ENCODE results near the gene RAD51B. TPM values are rescaled to one million over a fixed set of nuclear protein-coding genes. Genes with fewer than 3 reads are reported as not detected.

Gene RAD51B
- total and polyA plus RNA-seq, 9 of the 15 experiments (the other 6 are each of a cell fraction or from before 2014, with no cell fraction given), result 8.5 to 17.3 (median 11.3) TPM

DNA sequence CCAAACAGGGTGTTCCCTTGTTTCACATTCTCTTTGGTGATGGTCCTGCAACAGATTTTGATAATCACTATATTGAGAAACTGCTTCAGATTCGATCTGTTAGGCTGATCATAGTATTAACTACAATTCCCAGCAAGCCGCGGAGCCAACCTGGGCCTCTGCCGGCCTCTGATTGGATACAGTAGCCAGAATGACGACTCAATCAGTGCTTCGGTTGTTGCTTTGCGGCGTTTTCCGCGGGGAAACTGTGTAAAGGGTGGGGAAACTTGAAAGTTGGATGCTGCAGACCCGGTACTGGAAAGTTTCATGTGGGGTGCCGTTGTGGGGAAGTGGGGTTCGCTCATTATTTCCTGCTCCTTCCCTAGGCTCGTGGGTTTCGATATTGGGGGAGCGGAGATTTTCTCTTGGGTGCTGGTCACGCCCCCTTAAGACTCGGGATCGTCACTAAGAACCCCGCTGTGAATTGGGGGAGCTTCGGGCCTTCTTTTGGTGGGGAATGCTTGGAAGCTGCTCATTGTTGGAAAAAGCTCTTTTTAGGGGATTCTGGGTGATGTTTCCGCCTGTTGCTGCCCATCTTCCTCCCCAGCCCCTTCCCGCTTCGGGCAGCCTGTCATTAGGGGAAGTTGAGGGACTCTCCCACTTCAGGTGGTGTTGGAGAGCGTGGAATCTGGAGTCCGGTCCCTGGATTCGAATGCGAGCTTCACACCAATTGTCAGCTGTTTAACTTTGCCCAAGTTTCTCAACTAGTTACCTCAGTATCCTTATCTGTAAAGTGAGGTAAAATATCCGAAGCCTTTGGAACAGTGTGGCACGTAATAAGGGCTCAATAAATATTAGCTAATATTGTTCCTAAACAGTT is at the start of gene RAD51B (continued):
- TF ChIP-seq, protein P1, sequence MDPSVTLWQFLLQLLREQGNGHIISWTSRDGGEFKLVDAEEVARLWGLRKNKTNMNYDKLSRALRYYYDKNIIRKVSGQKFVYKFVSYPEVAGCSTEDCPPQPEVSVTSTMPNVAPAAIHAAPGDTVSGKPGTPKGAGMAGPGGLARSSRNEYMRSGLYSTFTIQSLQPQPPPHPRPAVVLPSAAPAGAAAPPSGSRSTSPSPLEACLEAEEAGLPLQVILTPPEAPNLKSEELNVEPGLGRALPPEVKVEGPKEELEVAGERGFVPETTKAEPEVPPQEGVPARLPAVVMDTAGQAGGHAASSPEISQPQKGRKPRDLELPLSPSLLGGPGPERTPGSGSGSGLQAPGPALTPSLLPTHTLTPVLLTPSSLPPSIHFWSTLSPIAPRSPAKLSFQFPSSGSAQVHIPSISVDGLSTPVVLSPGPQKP (CRISPR knock-in tag; IDR thresholded peaks at IDR 0.05), result no peak
- TF ChIP-seq MEF2D (tag; conservative IDR thresholded peaks at IDR 0.05; ENCODE audit: low read depth), result no peak
- TF ChIP-seq, protein P2, sequence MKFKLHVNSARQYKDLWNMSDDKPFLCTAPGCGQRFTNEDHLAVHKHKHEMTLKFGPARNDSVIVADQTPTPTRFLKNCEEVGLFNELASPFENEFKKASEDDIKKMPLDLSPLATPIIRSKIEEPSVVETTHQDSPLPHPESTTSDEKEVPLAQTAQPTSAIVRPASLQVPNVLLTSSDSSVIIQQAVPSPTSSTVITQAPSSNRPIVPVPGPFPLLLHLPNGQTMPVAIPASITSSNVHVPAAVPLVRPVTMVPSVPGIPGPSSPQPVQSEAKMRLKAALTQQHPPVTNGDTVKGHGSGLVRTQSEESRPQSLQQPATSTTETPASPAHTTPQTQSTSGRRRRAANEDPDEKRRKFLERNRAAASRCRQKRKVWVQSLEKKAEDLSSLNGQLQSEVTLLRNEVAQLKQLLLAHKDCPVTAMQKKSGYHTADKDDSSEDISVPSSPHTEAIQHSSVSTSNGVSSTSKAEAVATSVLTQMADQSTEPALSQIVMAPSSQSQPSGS (CRISPR knock-in tag; IDR thresholded peaks at IDR 0.05), result no peak
- TF ChIP-seq RAD21 (CRISPR knock-in tag; conservative IDR thresholded peaks at IDR 0.05 in 1 of 2, IDR thresholded peaks at IDR 0.05 in 1 of 2), result no peak
- no peak for TF ChIP-seq HNRNPL (IDR thresholded peaks at IDR 0.05; ENCODE audit: low read depth, low read length)
- TF ChIP-seq DNMT1 (IDR thresholded peaks at IDR 0.05), result no peak
- no peak for TF ChIP-seq RFX1 (IDR thresholded peaks at IDR 0.05)
- TF ChIP-seq, protein P3, sequence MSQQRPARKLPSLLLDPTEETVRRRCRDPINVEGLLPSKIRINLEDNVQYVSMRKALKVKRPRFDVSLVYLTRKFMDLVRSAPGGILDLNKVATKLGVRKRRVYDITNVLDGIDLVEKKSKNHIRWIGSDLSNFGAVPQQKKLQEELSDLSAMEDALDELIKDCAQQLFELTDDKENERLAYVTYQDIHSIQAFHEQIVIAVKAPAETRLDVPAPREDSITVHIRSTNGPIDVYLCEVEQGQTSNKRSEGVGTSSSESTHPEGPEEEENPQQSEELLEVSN (IDR thresholded peaks at IDR 0.05; ENCODE audit: borderline replicate concordance in 1 of 2, extremely low read depth in 1 of 2, insufficient read depth in 1 of 2, insufficient read length in 1 of 2, low read depth in 1 of 2, low read length in 1 of 2, poor library complexity in 1 of 2, severe bottlenecking in 1 of 2), result peak; percentile 16 to 35
- TF ChIP-seq RNF2 (IDR thresholded peaks at IDR 0.05), result no peak
- TF ChIP-seq ZNF175 (CRISPR knock-in tag; IDR thresholded peaks at IDR 0.05; ENCODE audit: low read depth), result no peak
- TF ChIP-seq ZNF311 (CRISPR knock-in tag; IDR thresholded peaks at IDR 0.05), result no peak
- no peak for TF ChIP-seq PHF20 (IDR thresholded peaks at IDR 0.05; ENCODE audit: partially characterized antibody)
- TF ChIP-seq TRIM28 (IDR thresholded peaks at IDR 0.05), result no peak
- TF ChIP-seq ATF7 (IDR thresholded peaks at IDR 0.05), result peak; percentile 42; the same call in 1 of the 2 replicates
- no peak for TF ChIP-seq GATAD2A (IDR thresholded peaks at IDR 0.05)
- peak; percentile 25; the same call in 1 of the 2 replicates for TF ChIP-seq RB1 (IDR thresholded peaks at IDR 0.05; ENCODE audit: low read depth)
- TF ChIP-seq CBFA2T3 (IDR thresholded peaks at IDR 0.05), result no peak
- TF ChIP-seq, protein P4, sequence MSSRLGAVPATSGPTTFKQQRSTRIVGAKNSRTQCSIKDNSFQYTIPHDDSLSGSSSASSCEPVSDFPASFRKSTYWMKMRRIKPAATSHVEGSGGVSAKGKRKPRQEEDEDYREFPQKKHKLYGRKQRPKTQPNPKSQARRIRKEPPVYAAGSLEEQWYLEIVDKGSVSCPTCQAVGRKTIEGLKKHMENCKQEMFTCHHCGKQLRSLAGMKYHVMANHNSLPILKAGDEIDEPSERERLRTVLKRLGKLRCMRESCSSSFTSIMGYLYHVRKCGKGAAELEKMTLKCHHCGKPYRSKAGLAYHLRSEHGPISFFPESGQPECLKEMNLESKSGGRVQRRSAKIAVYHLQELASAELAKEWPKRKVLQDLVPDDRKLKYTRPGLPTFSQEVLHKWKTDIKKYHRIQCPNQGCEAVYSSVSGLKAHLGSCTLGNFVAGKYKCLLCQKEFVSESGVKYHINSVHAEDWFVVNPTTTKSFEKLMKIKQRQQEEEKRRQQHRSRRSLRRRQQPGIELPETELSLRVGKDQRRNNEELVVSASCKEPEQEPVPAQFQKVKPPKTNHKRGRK (tag; IDR thresholded peaks at IDR 0.05), result no peak
- peak; percentile 94 for TF ChIP-seq RBM25 (IDR thresholded peaks at IDR 0.05; ENCODE audit: low read depth, low read length, severe bottlenecking)
- TF ChIP-seq, protein P5, sequence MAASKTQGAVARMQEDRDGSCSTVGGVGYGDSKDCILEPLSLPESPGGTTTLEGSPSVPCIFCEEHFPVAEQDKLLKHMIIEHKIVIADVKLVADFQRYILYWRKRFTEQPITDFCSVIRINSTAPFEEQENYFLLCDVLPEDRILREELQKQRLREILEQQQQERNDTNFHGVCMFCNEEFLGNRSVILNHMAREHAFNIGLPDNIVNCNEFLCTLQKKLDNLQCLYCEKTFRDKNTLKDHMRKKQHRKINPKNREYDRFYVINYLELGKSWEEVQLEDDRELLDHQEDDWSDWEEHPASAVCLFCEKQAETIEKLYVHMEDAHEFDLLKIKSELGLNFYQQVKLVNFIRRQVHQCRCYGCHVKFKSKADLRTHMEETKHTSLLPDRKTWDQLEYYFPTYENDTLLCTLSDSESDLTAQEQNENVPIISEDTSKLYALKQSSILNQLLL (CRISPR knock-in tag; IDR thresholded peaks at IDR 0.05; ENCODE audit: borderline replicate concordance), result no peak
- TF ChIP-seq MCM7 (IDR thresholded peaks at IDR 0.05), result no peak
- no peak for TF ChIP-seq ILK (tag; IDR thresholded peaks at IDR 0.05; ENCODE audit: borderline replicate concordance, low read depth)
- no peak for TF ChIP-seq TARDBP (IDR thresholded peaks at IDR 0.05)

All from K562 (cell line).